GM19438 (cell line): ENCODE measurements around the gene ACE.

Source experiments
- ATAC-seq: cut with Tn5 transposase; IDR thresholded peaks from one replicate; pipeline ENCODE4 v1.9.1; 2021; ENCODE audit warnings: low read depth; ENCODE audit not compliant: unreplicated experiment

The ACE gene

GRCh38 chr17:63533433-63534077, 56.7 kb downstream of the ACE start:
- ATAC-seq, result no peak

- no peak for ATAC-seq
Measured at GRCh38 chr17:63534078-63534570, 57.3 kb downstream of the ACE start.

DNA sequence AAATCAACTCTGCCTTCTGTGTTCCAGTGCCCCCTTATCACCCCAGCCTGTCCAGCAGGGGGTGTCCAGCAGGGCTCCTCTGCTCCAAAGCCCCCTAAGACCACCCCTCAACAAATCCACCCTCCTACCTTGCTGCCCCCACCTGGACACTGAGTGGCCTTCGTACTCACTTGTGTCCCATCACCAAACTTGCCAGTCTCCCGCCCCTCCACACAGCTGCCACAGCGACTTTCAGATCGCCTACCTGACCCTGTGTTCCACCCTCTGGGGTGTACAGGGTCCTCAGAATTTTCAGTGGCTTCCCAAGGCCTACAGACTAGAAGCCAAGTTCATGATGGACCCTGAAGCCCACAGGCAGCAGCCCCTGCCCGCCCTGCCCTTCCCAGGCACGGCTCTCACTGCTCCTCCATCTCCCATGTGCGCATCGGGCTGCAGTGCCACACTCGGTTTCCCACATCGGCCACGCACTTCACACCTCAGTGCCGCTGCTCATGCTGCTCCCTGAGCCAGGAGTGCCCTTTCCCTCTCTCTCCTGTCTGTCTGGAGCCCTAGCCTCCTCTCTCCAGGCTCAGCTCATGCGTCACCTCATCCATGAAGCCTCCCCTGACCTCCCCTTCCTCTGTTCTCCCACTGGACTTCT, 58.1 kb downstream of the ACE start:
- ATAC-seq, result no peak

- no peak for ATAC-seq
Measured at GRCh38 chr17:63535640-63536039, 58.8 kb downstream of the ACE start.

DNA sequence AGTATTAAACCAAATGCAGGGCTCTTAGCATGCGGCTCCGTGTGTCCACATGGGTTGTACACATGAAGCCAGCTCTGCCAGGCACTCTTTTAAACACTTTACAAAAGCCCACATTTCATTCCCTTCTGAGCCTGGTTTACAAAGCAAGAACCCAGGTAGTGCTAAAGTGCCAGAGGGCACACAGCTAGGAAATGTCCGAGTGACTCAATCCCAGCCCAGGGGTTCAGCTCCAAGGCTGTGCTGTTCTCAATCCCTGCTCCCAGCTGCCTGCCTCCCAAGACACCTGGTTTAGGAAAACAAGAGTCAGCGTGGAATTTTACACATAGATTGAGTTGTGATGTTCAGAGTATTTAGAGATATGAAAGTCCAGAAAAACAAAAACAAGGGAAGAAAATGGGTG, 60.1 kb downstream of the ACE start:
- ATAC-seq, result no peak

GRCh38 chr17:63537991-63538692, 61.3 kb downstream of the ACE start:
- no peak for ATAC-seq

GRCh38 chr17:63538693-63539595, 62.1 kb downstream of the ACE start:
- no peak for ATAC-seq

- ATAC-seq, result no peak
Measured at GRCh38 chr17:63540590-63540989, 63.7 kb downstream of the ACE start.

DNA sequence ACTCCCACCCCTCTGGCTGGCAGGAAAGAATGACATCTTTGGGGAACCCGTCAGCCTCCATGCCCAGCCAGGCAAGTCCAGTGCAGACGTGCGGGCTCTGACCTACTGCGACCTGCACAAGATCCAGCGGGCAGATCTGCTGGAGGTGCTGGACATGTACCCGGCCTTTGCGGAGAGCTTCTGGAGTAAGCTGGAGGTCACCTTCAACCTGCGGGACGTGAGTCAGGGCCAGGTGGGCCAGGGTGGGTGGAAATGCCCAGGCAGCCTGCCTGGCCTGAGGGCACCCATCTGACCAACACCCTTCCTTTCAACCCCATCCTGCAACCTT, 65.3 kb downstream of the ACE start:
- ATAC-seq, result no peak

DNA sequence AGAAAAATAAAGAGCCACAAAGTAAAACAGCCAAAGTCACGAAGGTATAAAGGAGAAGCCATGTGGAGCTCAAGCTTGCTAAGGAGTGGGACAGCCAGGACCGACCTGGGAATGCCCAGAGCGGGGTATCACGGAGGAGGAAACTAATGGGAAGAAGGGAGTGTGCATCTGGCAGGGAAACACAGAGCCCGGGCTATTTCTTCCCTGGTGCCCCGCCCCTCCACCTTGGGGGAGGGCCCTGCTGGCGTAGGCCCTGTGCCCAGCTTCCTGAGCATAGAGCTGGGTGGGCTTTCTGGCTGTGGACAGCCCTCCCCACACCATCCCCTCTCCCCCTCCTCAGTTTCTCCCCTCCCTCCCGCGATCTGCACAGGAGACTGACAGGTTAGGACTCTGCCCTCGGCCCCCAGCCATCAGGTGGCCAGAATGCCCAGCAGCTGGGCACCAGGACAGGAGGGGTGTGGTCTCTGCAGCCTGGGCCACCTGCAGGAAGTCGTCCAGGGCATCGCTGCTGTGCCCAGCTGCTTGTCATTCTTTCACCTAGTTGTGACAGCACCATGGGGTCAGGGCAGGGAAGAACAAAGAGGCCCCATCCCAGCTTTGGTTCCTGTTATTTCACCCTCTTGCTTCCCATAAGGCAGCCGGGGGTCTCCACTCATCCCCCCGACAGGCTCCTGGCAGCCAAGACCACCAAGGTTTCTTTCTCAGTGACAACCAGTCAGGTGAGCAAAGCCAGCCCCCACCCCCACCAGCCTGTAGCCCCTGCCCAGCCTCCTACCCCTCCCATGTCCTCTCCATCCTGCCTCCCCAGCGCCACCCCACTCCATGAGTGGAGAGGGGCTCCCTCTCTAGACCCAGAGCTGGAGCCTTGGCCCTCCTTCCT, 66.3 kb downstream of the ACE start:
- ATAC-seq, result no peak

DNA sequence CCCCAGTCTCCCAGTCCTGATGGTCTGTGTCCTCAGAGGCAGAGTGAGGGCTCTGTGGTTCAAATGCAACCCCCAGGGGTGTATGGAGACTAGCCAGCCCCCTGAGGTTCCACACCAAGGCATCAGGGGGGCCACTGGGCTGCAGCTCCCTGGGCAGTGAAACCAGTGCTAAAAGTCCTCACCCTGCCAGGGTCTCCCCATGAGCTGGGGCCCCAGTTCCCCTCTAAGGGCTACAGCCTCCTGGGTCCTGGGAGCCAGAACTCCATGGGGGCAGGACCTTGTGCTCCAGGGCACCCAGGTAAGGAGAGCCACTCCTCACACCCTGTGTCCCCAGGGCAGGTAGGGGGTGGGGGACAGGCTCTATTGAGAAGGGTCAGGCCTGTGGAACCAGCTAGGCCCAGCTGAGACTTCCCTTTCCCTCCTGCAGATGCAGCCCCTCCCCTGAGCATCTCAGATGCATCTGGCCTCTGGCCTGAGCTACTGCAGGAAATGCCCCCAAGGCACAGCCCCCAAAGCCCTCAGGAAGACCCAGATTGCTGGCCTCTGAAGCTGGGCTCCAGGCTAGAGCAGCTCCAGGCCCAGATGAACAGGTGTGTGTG, 67.1 kb downstream of the ACE start:
- no peak for ATAC-seq

GRCh38 chr17:63544467-63545301, 67.8 kb downstream of the ACE start:
- no peak for ATAC-seq

- no peak for ATAC-seq
Measured at GRCh38 chr17:63546308-63547082, 69.6 kb downstream of the ACE start.

DNA sequence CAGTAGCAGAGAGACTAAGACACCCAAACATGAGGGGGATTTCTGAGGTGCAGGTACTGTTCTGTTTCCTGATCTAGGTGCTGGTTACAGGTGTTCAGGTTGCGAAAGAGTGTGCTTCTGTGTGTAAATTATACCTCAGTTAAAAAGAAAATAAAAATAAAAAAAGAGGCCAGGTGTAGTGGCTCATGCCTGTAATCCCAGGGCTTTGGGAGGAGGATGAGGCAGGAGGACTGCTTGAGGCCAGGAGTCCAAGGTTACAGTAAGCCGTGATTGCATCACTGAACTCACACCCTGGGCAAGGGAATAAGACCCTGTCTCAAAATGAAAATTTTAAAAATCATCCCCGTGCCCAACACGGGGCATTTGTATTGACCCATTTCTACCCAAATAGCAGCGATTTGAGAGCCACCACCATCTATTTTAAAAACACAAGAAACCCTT, 70.2 kb downstream of the ACE start:
- ATAC-seq, result no peak
